ENCODE measurements around the gene EIF4A2.

DNA sequence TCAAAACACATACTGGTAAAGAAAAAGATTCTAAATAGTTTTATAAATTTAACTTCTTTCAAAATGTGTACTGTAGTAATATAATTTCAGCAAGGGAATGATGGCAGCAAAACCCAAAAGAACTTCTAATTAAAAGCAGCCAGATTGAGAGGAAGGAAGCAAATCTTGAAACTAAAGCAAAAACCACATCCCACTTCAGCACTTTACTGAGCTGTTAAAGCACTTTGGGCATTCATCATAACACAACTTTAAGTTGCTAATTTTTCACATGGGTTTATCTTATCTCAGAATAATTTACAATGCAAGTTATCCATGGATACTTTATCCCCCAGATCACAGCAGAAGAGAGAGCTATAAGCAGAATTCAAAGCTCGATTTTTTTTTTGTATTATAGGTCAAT, 16.9 kb downstream of the EIF4A2 start:
- TF ChIP-seq, protein P1, sequence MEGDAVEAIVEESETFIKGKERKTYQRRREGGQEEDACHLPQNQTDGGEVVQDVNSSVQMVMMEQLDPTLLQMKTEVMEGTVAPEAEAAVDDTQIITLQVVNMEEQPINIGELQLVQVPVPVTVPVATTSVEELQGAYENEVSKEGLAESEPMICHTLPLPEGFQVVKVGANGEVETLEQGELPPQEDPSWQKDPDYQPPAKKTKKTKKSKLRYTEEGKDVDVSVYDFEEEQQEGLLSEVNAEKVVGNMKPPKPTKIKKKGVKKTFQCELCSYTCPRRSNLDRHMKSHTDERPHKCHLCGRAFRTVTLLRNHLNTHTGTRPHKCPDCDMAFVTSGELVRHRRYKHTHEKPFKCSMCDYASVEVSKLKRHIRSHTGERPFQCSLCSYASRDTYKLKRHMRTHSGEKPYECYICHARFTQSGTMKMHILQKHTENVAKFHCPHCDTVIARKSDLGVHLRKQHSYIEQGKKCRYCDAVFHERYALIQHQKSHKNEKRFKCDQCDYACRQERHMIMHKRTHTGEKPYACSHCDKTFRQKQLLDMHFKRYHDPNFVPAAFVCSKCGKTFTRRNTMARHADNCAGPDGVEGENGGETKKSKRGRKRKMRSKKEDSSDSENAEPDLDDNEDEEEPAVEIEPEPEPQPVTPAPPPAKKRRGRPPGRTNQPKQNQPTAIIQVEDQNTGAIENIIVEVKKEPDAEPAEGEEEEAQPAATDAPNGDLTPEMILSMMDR (conservative IDR thresholded peaks at IDR 0.05; ENCODE audit: low read depth, low read length) = no peak
- TF ChIP-seq EZH2 (IDR thresholded peaks at IDR 0.05; ENCODE audit: borderline replicate concordance, low read depth, low read length, poor library complexity, severe bottlenecking) = no peak
